Trophoblast cell (in vitro differentiated cells and primary cell): ENCODE data around the gene KRTAP4-16.
"Not testable (repeated sequence)": the region's sequence is repeated elsewhere in the genome, so short reads cannot be mapped to it uniquely, and the experiment has no call there.

Source experiments
- DNase-seq, 2 donors: peaks; one replicate each; pipeline ENCODE4 v3.0.0-alpha.2; 2016
- H2AFZ ChIP-seq: 2 replicates; pipeline ENCODE4 v1.6.1; 2013; ENCODE audit warnings: low read length, moderate library complexity, mild to moderate bottlenecking; ENCODE audit not compliant: insufficient read depth, poor library complexity
- H2AK5ac ChIP-seq: 2 replicates; pipeline ENCODE4 v1.6.1; 2013; ENCODE audit warnings: mild to moderate bottlenecking, low read length
- H2BK120ac ChIP-seq: 2 replicates; pipeline ENCODE4 v1.6.1; 2013; ENCODE audit warnings: low read length, mild to moderate bottlenecking, moderate library complexity; ENCODE audit not compliant: insufficient read depth, poor library complexity
- H2BK12ac ChIP-seq: 2 replicates; pipeline ENCODE4 v1.6.1; 2013; ENCODE audit warnings: mild to moderate bottlenecking, low read length, moderate library complexity
- H2BK5ac ChIP-seq: 2 replicates; pipeline ENCODE4 v1.6.1; 2013; ENCODE audit warnings: low read length, low read depth, moderate library complexity, mild to moderate bottlenecking; ENCODE audit not compliant: poor library complexity
- H3K14ac ChIP-seq: 2 replicates; pipeline ENCODE4 v1.6.1; 2013; ENCODE audit warnings: mild to moderate bottlenecking, low read length
- H3K18ac ChIP-seq: 2 replicates; pipeline ENCODE4 v1.6.1; 2013; ENCODE audit warnings: mild to moderate bottlenecking, low read length
- H3K23ac ChIP-seq: 2 replicates; pipeline ENCODE4 v1.6.1; 2013; ENCODE audit warnings: low read length
- H3K27ac ChIP-seq: 2 replicates; pipeline ENCODE4 v1.5.1; 2013; ENCODE audit warnings: low read depth, mild to moderate bottlenecking, inconsistent platforms, low read length, moderate library complexity
- H3K27me3 ChIP-seq: 2 replicates; pipeline ENCODE4 v1.6.1; 2013; ENCODE audit warnings: inconsistent platforms, mild to moderate bottlenecking, low read length, moderate library complexity; ENCODE audit not compliant: insufficient read depth
- H3K36me3 ChIP-seq, 2 experiments: 1 replicate in 1 of 2; 2 replicates in 1 of 2; pipeline ENCODE4 v1.6.1; 2013; ENCODE audit warnings: low read length in 2 of 2, mild to moderate bottlenecking in 2 of 2, moderate library complexity in 1 of 2; ENCODE audit not compliant: insufficient read depth in 2 of 2, control insufficient read depth in 1 of 2
- H3K4ac ChIP-seq: 2 replicates; pipeline ENCODE4 v1.6.1; 2013; ENCODE audit warnings: low read depth, mild to moderate bottlenecking, low read length, moderate library complexity
- H3K4me1 ChIP-seq, 2 experiments: 1 replicate in 1 of 2; 2 replicates in 1 of 2; pipeline ENCODE4 v1.6.1; 2013; ENCODE audit warnings: low read length in 2 of 2, mild to moderate bottlenecking in 2 of 2, moderate library complexity in 1 of 2; ENCODE audit not compliant: insufficient read depth in 2 of 2, control insufficient read depth in 1 of 2
- H3K4me2 ChIP-seq: 2 replicates; pipeline ENCODE4 v1.6.1; 2013; ENCODE audit warnings: inconsistent platforms, mild to moderate bottlenecking, low read length, moderate library complexity
- H3K4me3 ChIP-seq: 2 replicates; pipeline ENCODE4 v1.5.1; 2013; ENCODE audit warnings: mild to moderate bottlenecking, low read depth, low read length, inconsistent platforms
- H3K79me1 ChIP-seq: one replicate; pipeline ENCODE4 v1.6.1; 2013; ENCODE audit warnings: low read length
- H3K79me2 ChIP-seq: 2 replicates; pipeline ENCODE4 v1.6.1; 2013; ENCODE audit warnings: low read length, mild to moderate bottlenecking; ENCODE audit not compliant: control insufficient read depth, insufficient read depth, poor library complexity
- H3K9ac ChIP-seq: 2 replicates; pipeline ENCODE4 v1.6.1; 2013; ENCODE audit warnings: mild to moderate bottlenecking, low read length
- H3K9me3 ChIP-seq: 2 replicates; pipeline ENCODE4 v1.6.1; 2013; ENCODE audit warnings: low read depth, mild to moderate bottlenecking, control low read depth, inconsistent platforms, low read length; ENCODE audit not compliant: insufficient read depth
- H4K12ac ChIP-seq: 2 replicates; pipeline ENCODE4 v1.6.1; 2013; ENCODE audit warnings: low read depth, mild to moderate bottlenecking, low read length, moderate library complexity
- H4K8ac ChIP-seq: 2 replicates; pipeline ENCODE4 v1.6.1; 2013; ENCODE audit warnings: low read depth, mild to moderate bottlenecking, low read length, moderate library complexity
- H4K91ac ChIP-seq: one replicate; pipeline ENCODE4 v1.6.1; 2013; ENCODE audit warnings: low read depth, mild to moderate bottlenecking, low read length, moderate library complexity
- WGBS: extraction: QIAGEN DNeasy Blood & Tissue Kit; methylation state at CpG from one replicate; pipeline ENCODE4 v1.1.7; 2013; ENCODE audit warnings: missing lambda C conversion rate; ENCODE audit not compliant: insufficient read length, insufficient coverage; ENCODE audit errors: extremely low coverage; 5-methylcytosine and 5-hydroxymethylcytosine counted together

The KRTAP4-16 gene

DNA sequence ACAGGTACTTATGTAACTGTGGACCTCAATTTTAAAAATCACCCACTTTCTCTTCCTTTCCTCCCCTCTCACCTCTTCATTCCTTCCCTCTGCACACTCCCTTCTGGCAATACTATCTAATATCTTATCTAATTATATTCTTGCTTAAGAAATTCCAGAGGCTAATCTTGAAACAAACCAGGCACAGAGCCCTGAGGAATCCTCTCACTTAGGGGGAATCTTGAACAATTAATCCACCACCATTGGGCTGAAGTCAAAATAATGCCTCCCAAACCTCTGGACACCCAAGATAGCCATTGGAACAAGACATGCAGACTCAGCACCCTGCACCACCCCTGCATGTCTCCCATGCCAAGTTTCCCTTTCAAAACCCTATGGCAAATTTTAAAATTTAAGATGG is 39.4 kb upstream of the KRTAP4-16 start:
- no peak overlapping the region for H2AFZ ChIP-seq
- H4K91ac ChIP-seq = no peak overlapping the region
- H3K4ac ChIP-seq = no peak overlapping the region
- H3K18ac ChIP-seq = no peak overlapping the region
- no peak overlapping the region for H2BK12ac ChIP-seq
- H3K14ac ChIP-seq = no peak overlapping the region
- H3K9ac ChIP-seq = no peak overlapping the region
- peaks cover 7% of the 10 kb centered on the region for H3K9me3 ChIP-seq
- no peaks in the 10 kb centered on the region for H3K79me1 ChIP-seq
- H3K4me2 ChIP-seq = no peak overlapping the region
- H4K8ac ChIP-seq = no peak overlapping the region
- H4K12ac ChIP-seq = no peak overlapping the region
- H3K27me3 ChIP-seq = no peaks in the 10 kb centered on the region
- peak in 1 of 2 donors; percentile 34 for DNase-seq
- no peak overlapping the region for H2AK5ac ChIP-seq
- no peak overlapping the region for H3K4me3 ChIP-seq
- no peak overlapping the region for H2BK120ac ChIP-seq
- no peak overlapping the region for H2BK5ac ChIP-seq
- no peaks in the 10 kb centered on the region for H3K79me2 ChIP-seq
- H3K27ac ChIP-seq = no peak overlapping the region
- no peaks in the 10 kb centered on the region for H3K36me3 ChIP-seq
- no peaks in the 10 kb centered on the region for H3K4me1 ChIP-seq
- H3K23ac ChIP-seq = no peak overlapping the region

DNA sequence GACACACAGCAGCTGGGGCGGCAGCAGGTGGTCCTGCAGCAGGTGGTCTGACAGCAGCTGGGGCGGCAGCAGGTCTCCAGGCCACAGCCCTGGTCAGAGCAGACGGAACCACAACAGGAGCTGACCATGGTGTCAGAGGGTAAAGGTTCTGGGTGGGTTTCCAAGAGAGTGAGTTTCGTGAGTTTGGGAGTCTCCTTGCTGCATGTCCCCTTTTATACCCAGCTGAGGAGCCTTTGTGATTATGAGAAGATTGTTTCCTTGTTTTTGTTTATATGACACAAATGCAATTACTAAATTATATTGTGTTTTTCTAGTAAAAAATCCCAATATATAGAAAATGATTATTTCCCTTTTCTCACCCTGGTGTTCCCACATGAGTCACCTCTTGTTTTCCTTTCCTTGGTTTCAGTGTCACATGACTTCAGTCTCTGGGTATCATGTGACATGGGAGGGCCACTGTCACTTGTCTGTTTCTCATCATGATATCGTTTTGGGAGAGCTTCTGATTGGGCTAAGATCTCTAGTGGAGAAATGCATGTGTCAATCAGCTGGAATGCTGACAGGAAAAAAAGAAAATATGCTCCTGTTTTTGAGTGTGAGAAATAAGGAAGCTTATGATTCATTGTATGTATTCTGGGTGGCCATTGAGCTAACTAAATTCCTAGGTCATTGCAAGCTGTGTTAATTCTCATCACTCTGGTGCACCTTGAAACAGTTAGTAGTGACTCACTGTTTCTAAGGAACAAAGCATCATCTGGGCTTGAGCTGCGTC is 38.5 kb upstream of the KRTAP4-16 start, which contains the start of gene KRTAP4-6:
KRTAP4-6 (minus strand) TSS at position 185 of the 772 bp plus-strand sequence; CDS start at position 128, 57 bp downstream.
- Histone ChIP-seq H2BK5ac (no peak within 1 kb of the TSS), H3K14ac (no peak within 1 kb of the TSS), H3K36me3 (no peaks in the 10 kb centered on the region), H3K23ac (no peak within 1 kb of the TSS), H3K79me1 (no peaks in the 10 kb centered on the region), H3K27ac (no peak within 1 kb of the TSS), H4K12ac (no peak within 1 kb of the TSS), H3K4me3 (peak within 1 kb of the TSS; percentile 53), H4K91ac (no peak within 1 kb of the TSS), H3K18ac (no peak within 1 kb of the TSS), H3K4me1 (no peaks in the 10 kb centered on the region), H2BK120ac (no peak within 1 kb of the TSS), H3K9ac (no peak within 1 kb of the TSS), H2AK5ac (no peak within 1 kb of the TSS), H3K79me2 (no peaks in the 10 kb centered on the region), H4K8ac (no peak within 1 kb of the TSS), H3K9me3 (peaks cover 7% of the 10 kb centered on the region), H2AFZ (no peak within 1 kb of the TSS), H2BK12ac (no peak within 1 kb of the TSS), H3K4ac (no peak within 1 kb of the TSS), H3K4me2 (no peak within 1 kb of the TSS), H3K27me3 (no peaks in the 10 kb centered on the region)
- DNase-seq = peak; percentile 73 to 90
- WGBS = no CpG with 5 or more reads among the region's 6 CpGs

DNA sequence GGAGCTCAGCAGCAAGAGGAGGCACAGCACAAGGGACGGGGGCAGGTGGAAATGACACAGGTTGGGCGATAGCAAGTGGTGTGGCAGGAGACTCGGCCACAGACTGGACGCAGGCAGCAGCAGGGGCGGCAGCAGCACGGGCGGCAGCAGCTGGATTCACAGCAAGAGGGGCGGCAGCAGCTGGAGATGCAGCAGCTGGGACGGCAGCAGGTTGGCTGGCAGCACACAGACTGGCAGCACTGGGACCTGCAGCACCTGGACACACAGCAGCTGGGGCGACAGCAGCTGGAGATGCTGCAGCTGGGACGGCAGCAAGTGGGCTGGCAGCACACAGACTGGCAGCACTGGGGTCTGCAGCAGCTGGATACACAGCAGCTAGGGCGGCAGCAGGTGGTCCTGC is 37.9 kb upstream of the KRTAP4-16 start:
- not testable (repeated sequence) for H3K79me2 ChIP-seq, H3K27me3 ChIP-seq, DNase-seq, H2AK5ac ChIP-seq, H4K91ac ChIP-seq, H4K12ac ChIP-seq, H3K23ac ChIP-seq, H3K4me2 ChIP-seq, H2AFZ ChIP-seq, H3K9me3 ChIP-seq, H3K27ac ChIP-seq, H3K36me3 ChIP-seq, H3K14ac ChIP-seq, H3K79me1 ChIP-seq, H3K4me1 ChIP-seq, H3K9ac ChIP-seq, H3K18ac ChIP-seq, H3K4ac ChIP-seq, H4K8ac ChIP-seq, H2BK5ac ChIP-seq, H2BK12ac ChIP-seq, H2BK120ac ChIP-seq
- WGBS = no CpG with 5 or more reads among the region's 12 CpGs
- H3K4me3 ChIP-seq = peak overlapping the region; percentile 53

DNA sequence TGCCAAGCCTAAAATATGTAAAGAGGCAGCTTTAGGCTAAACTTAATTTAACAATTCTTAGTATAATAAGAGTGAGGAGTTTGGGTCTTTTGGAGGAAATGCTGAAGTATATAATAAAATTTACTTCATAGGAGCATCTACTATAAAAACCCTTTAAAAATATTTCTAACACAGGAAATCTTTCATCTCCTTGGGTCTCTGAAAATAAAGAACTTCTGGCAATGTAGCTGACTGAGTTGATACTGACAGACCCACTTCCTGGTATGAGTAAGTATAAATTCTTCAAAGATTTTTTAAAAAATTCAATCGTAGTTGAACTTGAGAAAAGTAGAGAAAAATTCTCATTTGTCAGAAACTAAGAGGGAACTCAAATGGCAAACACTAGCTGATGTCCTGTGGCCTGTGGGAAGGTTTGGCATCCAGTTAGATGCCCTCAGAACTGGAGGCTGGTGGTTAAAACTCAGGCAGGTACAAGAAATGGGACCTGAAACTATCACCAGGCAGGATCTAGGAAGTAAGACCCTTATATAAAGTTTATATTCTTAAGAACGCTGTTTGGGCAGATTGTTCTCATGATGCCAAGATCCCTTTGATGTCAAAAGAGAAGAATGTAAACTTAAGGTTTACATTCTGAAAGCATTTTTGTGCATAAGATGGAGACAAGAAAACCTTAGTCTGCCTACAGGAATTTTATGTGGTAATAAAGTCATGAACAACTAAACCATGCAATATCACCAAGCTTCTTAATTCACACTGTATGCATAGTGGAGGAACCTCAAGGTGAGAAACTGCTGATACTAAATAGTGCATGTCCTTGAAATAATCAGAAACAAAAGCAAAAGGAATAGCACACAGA is 32.1 kb upstream of the KRTAP4-16 start:
- Histone ChIP-seq H2BK12ac (no peak overlapping the region), H3K27me3 (no peaks in the 10 kb centered on the region), H2BK5ac (no peak overlapping the region), H3K4me2 (no peak overlapping the region), H3K79me2 (no peaks in the 10 kb centered on the region), H3K4me1 (no peaks in the 10 kb centered on the region), H3K14ac (no peak overlapping the region), H3K23ac (no peak overlapping the region), H3K4me3 (no peak overlapping the region), H3K18ac (no peak overlapping the region), H4K8ac (no peak overlapping the region), H4K12ac (no peak overlapping the region), H2BK120ac (no peak overlapping the region), H3K9me3 (no peaks in the 10 kb centered on the region), H4K91ac (no peak overlapping the region), H2AFZ (no peak overlapping the region), H3K9ac (no peak overlapping the region), H3K4ac (no peak overlapping the region), H2AK5ac (no peak overlapping the region), H3K27ac (no peak overlapping the region), H3K36me3 (no peaks in the 10 kb centered on the region), H3K79me1 (no peaks in the 10 kb centered on the region)
- DNase-seq = no peak
- no CpG with 5 or more reads among the region's 2 CpGs for WGBS
